ENCODE data around the gene PLOD3. TPM values are rescaled to one million over a fixed set of nuclear protein-coding genes. Genes with fewer than 3 reads are reported as not detected.
A peak's percentile ranks its signal among the peaks of the same experiment; 100 is the strongest.

The PLOD3 gene
- total and polyA plus RNA-seq, 2 of the 8 experiments (the other 6 are each of a cell fraction or from before 2014, with no cell fraction given): 28.4 to 47.2 TPM

GRCh38 chr7:101245147-101245668 lies 27.8 kb upstream of the PLOD3 start (continued):
- TF ChIP-seq ATF2 (IDR thresholded peaks at IDR 0.05; ENCODE audit: low read length) (no peak), TBP (IDR thresholded peaks at IDR 0.05; ENCODE audit: low read depth, low read length) (no peak), RBBP5 (IDR thresholded peaks at IDR 0.05; ENCODE audit: borderline replicate concordance, low read depth, low read length) (peak; percentile 34; the same call in 1 of the 2 replicates)
